Nephron (organoid): ENCODE results near the gene UBA1.
A peak's percentile ranks its signal among the peaks of the same experiment; 100 is the strongest.

Experiments
- H3K27ac Mint-ChIP-seq, 3 experiments: 2 replicates each; pipeline ENCODE4 v1.8.0; 2020; ENCODE audit warnings: mixed read lengths in 3 of 3, mild to moderate bottlenecking in 2 of 3, moderate library complexity in 1 of 3
- H3K27me3 Mint-ChIP-seq: 2 replicates; pipeline ENCODE4 v1.8.0; 2021; ENCODE audit warnings: low read depth, mild to moderate bottlenecking, moderate library complexity, mixed read lengths
- H3K36me3 Mint-ChIP-seq: 2 replicates; pipeline ENCODE4 v1.8.0; 2020; ENCODE audit warnings: low read depth, mixed read lengths
- H3K4me1 Mint-ChIP-seq: 2 replicates; pipeline ENCODE4 v1.8.0; 2020; ENCODE audit warnings: mixed read lengths
- H3K4me3 Mint-ChIP-seq, 3 experiments: 2 replicates each; pipeline ENCODE4 v1.8.0; 2020; ENCODE audit warnings: mild to moderate bottlenecking in 3 of 3, mixed read lengths in 3 of 3, moderate library complexity in 2 of 3
- H3K9me3 Mint-ChIP-seq: 2 replicates; pipeline ENCODE4 v1.8.0; 2020; ENCODE audit warnings: mixed read lengths
- TF ChIP-seq, protein P1 (sequence below), 3 experiments: fragments of 200-600 bp; sonication (generic); IDR thresholded peaks; one replicate each; pipeline ENCODE4 v1.5.0; 2021; ENCODE audit warnings: antibody characterized with exemption in 3 of 3; ENCODE audit not compliant: unreplicated experiment in 3 of 3

UBA1 gene

DNA sequence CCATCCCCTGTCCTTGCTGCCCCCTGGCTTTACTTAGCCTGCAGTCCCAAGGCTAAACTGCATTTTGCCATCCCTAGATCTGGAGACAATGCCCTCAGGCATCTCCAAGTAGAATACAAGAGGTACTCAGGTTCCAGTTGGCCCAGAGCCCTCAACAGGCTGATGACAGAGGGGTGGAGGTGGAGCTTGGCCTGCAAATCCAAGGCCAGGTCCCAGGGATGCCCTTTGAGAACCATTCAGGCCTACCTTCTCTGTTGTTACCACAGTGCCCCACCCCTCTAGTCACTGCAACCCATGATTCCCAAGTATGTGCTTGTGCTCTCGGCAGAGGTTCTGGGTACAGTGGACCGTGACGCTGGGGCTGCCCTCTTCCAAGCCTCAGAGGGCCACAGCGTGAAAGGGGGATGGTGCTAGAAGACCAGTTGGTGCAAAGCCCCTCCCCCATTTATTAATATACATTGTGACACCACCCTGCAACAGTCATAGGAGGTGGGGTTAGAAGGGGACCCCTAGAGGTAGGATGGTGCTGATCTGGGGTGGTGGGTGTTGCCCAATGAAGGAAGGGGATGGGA is 6.4 kb upstream of the UBA1 start:
- TF ChIP-seq, protein P1, sequence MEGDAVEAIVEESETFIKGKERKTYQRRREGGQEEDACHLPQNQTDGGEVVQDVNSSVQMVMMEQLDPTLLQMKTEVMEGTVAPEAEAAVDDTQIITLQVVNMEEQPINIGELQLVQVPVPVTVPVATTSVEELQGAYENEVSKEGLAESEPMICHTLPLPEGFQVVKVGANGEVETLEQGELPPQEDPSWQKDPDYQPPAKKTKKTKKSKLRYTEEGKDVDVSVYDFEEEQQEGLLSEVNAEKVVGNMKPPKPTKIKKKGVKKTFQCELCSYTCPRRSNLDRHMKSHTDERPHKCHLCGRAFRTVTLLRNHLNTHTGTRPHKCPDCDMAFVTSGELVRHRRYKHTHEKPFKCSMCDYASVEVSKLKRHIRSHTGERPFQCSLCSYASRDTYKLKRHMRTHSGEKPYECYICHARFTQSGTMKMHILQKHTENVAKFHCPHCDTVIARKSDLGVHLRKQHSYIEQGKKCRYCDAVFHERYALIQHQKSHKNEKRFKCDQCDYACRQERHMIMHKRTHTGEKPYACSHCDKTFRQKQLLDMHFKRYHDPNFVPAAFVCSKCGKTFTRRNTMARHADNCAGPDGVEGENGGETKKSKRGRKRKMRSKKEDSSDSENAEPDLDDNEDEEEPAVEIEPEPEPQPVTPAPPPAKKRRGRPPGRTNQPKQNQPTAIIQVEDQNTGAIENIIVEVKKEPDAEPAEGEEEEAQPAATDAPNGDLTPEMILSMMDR (IDR thresholded peaks at IDR 0.05; ENCODE audit: unreplicated experiment in 3 of 3), result no peak
- H3K4me3 Mint-ChIP-seq, result no peak overlapping the region
- no peaks in the 10 kb centered on the region for H3K27me3 Mint-ChIP-seq
- H3K9me3 Mint-ChIP-seq, result no peaks in the 10 kb centered on the region
- H3K36me3 Mint-ChIP-seq, result peaks cover 22% of the 10 kb centered on the region
- no peaks in the 10 kb centered on the region for H3K4me1 Mint-ChIP-seq
- H3K27ac Mint-ChIP-seq, result peak overlapping the region in 1 of 3 experiments; percentile 20

DNA sequence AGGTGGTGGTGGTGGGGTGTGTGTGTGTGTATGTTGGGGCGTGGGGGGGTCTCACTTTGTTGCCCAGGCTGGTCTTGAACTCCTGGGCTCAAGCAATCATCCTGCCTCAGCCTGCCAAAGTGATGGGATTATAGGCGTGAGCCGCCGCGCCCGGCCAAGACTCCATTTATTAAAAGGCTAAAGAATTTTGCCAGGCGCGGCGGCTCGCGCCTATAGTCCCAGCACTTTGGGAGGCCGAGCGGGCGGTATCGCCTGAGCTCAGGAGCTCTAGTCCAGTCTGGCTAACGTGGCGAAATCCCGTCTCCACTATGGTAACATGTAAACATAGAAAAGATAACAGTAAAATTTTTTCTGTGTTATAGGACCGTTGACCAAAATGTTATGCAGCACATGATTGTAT is 3.7 kb upstream of the UBA1 start:
- Mint-ChIP-seq H3K4me1 (peaks cover 14% of the 10 kb centered on the region), H3K27ac (no peak overlapping the region), H3K9me3 (no peaks in the 10 kb centered on the region), H3K36me3 (peaks cover 15% of the 10 kb centered on the region), H3K4me3 (no peak overlapping the region), H3K27me3 (no peaks in the 10 kb centered on the region)
- TF ChIP-seq, protein P1 (IDR thresholded peaks at IDR 0.05; ENCODE audit: unreplicated experiment in 3 of 3), result no peak

DNA sequence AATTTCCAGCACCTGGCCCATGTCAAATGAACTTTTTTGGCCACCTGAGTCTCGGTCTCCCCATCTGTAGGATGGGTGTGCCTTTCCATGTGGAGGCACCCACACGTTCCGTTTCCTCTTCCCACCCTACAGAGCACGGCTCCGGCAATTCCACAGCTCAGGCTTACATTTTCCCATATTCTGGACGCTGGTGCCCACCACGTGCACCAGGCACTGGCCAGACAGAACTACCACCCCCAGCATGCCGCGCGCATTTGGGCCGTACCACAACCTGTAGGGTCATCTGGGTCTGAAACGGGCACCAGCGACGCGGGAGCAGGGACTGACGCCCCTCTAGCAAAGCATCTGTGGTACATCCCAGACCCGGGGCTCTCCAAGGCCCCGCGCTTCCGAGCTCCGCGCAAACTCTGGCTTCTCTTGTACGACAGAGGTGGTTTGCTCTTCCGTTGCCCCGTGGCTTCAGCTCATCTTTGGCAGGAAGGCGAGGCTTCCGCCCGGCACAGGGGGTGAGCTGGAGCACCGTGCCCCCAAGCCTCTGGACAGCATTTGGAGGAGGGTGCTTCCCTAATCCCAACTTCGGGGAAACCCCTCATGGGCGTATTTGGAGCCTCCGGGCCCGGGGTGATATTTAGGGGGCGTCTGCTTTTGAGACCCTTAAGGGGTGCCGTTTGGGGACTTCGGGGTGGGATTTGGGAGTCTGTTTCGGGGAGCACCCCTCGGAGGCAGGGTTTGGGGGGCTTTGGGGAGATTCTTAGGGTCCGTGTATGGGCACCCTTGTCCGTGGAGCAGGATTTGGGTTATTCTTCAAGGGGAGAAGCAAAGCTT is 3.0 kb upstream of the UBA1 start:
- Mint-ChIP-seq H3K4me3 (peak overlapping the region; percentile 90 to 93 (median 91)), H3K4me1 (peaks cover 21% of the 10 kb centered on the region), H3K9me3 (no peaks in the 10 kb centered on the region), H3K27ac (peak overlapping the region in 1 of 3 experiments; percentile 5), H3K27me3 (no peaks in the 10 kb centered on the region), H3K36me3 (peaks cover 16% of the 10 kb centered on the region)
- TF ChIP-seq, protein P1 (IDR thresholded peaks at IDR 0.05; ENCODE audit: unreplicated experiment in 3 of 3), result no peak

DNA sequence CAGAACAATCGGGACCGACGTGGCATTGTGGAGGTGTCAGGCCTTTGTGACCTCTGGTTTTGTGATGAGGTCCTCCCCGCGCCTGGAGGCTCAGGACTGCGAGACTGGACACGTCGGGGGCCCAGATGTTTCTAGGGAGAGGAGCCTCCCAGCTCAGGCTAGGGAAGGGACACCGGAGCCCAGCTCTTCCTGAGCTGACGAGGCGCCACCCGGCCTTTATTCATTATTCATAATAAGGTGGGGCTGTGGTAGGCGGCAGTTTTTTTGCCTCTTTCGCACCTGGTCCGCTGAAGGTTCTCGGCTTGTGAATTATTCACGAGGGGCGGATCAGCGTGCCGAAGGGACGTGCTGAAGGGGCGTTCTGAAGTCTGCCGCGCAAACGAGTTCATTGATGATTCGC is 2.3 kb upstream of the UBA1 start:
- peak overlapping the region in 1 of 3 experiments; percentile 5 for H3K27ac Mint-ChIP-seq
- H3K4me3 Mint-ChIP-seq, result peak overlapping the region; percentile 90 to 93 (median 91)
- peaks cover 28% of the 10 kb centered on the region for H3K4me1 Mint-ChIP-seq
- H3K36me3 Mint-ChIP-seq, result peaks cover 19% of the 10 kb centered on the region
- H3K27me3 Mint-ChIP-seq, result no peaks in the 10 kb centered on the region
- H3K9me3 Mint-ChIP-seq, result no peaks in the 10 kb centered on the region
- TF ChIP-seq, protein P1 (IDR thresholded peaks at IDR 0.05; ENCODE audit: unreplicated experiment in 3 of 3), result no peak

DNA sequence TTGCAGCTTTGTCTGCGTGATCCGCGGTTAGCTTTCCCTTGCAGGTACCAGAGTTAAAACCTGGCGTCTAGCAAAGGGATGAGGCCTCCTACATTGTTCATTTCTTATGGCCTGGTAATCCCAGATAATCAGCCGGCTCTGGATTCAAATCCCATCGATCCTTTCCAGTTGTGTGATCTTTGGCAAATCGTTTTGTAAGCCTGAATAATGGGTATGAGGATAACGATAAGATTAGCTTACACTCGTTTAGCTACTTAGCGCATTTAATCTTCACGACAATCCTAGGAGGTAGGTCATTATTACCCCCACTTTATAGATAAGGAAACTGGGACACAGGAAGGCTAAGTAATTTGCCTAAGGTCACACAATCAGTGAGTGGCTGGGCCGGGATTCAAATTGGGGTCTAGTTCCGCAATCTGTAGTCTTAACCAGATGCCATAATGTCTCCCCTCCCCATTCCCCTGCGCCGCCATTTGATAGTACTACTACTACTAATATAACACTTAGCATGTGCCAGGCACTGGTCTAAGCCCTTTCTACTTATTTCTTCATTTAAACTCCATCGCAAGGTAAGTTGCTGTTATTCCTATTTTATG is 1.7 kb upstream of the UBA1 start:
- Mint-ChIP-seq H3K4me3 (peak overlapping the region; percentile 90 to 93 (median 91)), H3K4me1 (peaks cover 34% of the 10 kb centered on the region)

More for the DNA sequence above, 1.7 kb upstream of the UBA1 start:
- TF ChIP-seq, protein P1 (IDR thresholded peaks at IDR 0.05; ENCODE audit: unreplicated experiment in 3 of 3), result no peak
- Mint-ChIP-seq H3K27me3 (no peaks in the 10 kb centered on the region), H3K27ac (no peak overlapping the region), H3K9me3 (no peaks in the 10 kb centered on the region), H3K36me3 (peaks cover 20% of the 10 kb centered on the region)
